Globus pallidus (tissue), 1 donor: ENCODE results near the gene SLC16A9.
A peak's percentile ranks its signal among the peaks of the same experiment; 100 is the strongest.

Source experiments
- DNase-seq: peaks from one replicate; pipeline ENCODE4 v3.0.0-alpha.2; 2015; ENCODE audit warnings: low spot score

Gene SLC16A9

GRCh38 chr10:59628456-59628855 is 81.2 kb downstream of the SLC16A9 start:
- no peak for DNase-seq

GRCh38 chr10:59627366-59628018 is 82.2 kb downstream of the SLC16A9 start:
- DNase-seq, result no peak

- no peak for DNase-seq
Measured at GRCh38 chr10:59626523-59626869, 83.2 kb downstream of the SLC16A9 start.

GRCh38 chr10:59625721-59626522 is 83.7 kb downstream of the SLC16A9 start:
- DNase-seq, result peak; percentile 75

- DNase-seq, result no peak
Measured at GRCh38 chr10:59624951-59625350, 84.7 kb downstream of the SLC16A9 start.

- no peak for DNase-seq
Measured at GRCh38 chr10:59624136-59624535, 85.5 kb downstream of the SLC16A9 start.

- no peak for DNase-seq
Measured at GRCh38 chr10:59623133-59624121, 86.2 kb downstream of the SLC16A9 start.

- peak; percentile 73 for DNase-seq
Measured at GRCh38 chr10:59622320-59623132, 87.1 kb downstream of the SLC16A9 start.

- no peak for DNase-seq
Measured at GRCh38 chr10:59621771-59622170, 87.9 kb downstream of the SLC16A9 start.

GRCh38 chr10:59618666-59619065 is 91.0 kb downstream of the SLC16A9 start:
- no peak for DNase-seq

- DNase-seq, result no peak
Measured at GRCh38 chr10:59617996-59618395, 91.7 kb downstream of the SLC16A9 start.

- DNase-seq, result no peak
Measured at GRCh38 chr10:59611048-59611447, 98.6 kb downstream of the SLC16A9 start.

GRCh38 chr10:59607970-59608369 is 101.7 kb downstream of the SLC16A9 start:
- DNase-seq, result no peak

GRCh38 chr10:59606551-59606961 is 103.1 kb downstream of the SLC16A9 start:
- no peak for DNase-seq

GRCh38 chr10:59601985-59602384 is 107.7 kb downstream of the SLC16A9 start:
- DNase-seq, result no peak
